Measurements from ENCODE around the gene LTBP3. TPM values are rescaled to one million over a fixed set of nuclear protein-coding genes. Genes with fewer than 3 reads are reported as not detected.

Gene LTBP3
- total RNA-seq, 2 experiments from 2014 or later, result 11.2 to 13.8 TPM

GRCh38 chr11:65595131-65595530 lies 37.0 kb upstream of the LTBP3 start:
- Histone ChIP-seq H4K20me1 (ENCODE audit: insufficient read depth, low read length) (no peaks in the 10 kb centered on the region), H3K4me3 (ENCODE audit: low read depth, low read length, poor library complexity, severe bottlenecking) (no peak overlapping the region), H3K79me2 (ENCODE audit: insufficient read depth, low read depth, low read length) (no peaks in the 10 kb centered on the region), H3K4me1 (ENCODE audit: insufficient read depth, low read length, poor library complexity, severe bottlenecking) (no peaks in the 10 kb centered on the region), H3K9me3 (ENCODE audit: low read length) (no peaks in the 10 kb centered on the region), H2AFZ (ENCODE audit: low read length) (no peak overlapping the region), H3K4me2 (ENCODE audit: low read length) (no peak overlapping the region), H3K36me3 (ENCODE audit: insufficient read depth, low read length) (peaks cover 25% of the 10 kb centered on the region; the same call in 1 of the 2 replicates), H3K9me2 (ENCODE audit: insufficient read depth, low read length) (no peaks in the 10 kb centered on the region), H3K27ac (ENCODE audit: low read depth, low read length, poor library complexity, severe bottlenecking) (no peak overlapping the region)
- BruUV-seq (replicated peaks), result no TSS peak
- CTCF ChIA-PET (ENCODE audit: unreplicated experiment), result no interaction called here
- intact Hi-C loops (cut with micrococcal nuclease; ENCODE audit: unreplicated experiment), result no loop called here
- DNase-seq (ENCODE audit: low spot score), result no peak
- no peak for TF ChIP-seq CTCF (conservative IDR thresholded peaks at IDR 0.05; ENCODE audit: low read length)
- no peak for TF ChIP-seq EZH2phosphoT487 (IDR thresholded peaks at IDR 0.05; ENCODE audit: borderline replicate concordance, low read depth, low read length)
- POLR2A ChIA-PET, result no interaction called here

GRCh38 chr11:65593518-65594414 lies 35.6 kb upstream of the LTBP3 start:
- Histone ChIP-seq H3K4me3 (ENCODE audit: low read depth, low read length, poor library complexity, severe bottlenecking) (no peak overlapping the region), H3K4me2 (ENCODE audit: low read length) (no peak overlapping the region), H3K9me2 (ENCODE audit: insufficient read depth, low read length) (no peaks in the 10 kb centered on the region), H3K36me3 (ENCODE audit: insufficient read depth, low read length) (peaks cover 26% of the 10 kb centered on the region; the same call in 1 of the 2 replicates), H3K79me2 (ENCODE audit: insufficient read depth, low read depth, low read length) (no peaks in the 10 kb centered on the region), H2AFZ (ENCODE audit: low read length) (no peak overlapping the region), H3K27ac (ENCODE audit: low read depth, low read length, poor library complexity, severe bottlenecking) (no peak overlapping the region), H3K4me1 (ENCODE audit: insufficient read depth, low read length, poor library complexity, severe bottlenecking) (peaks cover 12% of the 10 kb centered on the region), H3K9me3 (ENCODE audit: low read length) (no peaks in the 10 kb centered on the region), H4K20me1 (ENCODE audit: insufficient read depth, low read length) (no peaks in the 10 kb centered on the region)
- BruUV-seq (replicated peaks), result no TSS peak
- CTCF ChIA-PET (ENCODE audit: unreplicated experiment), result interaction anchor here (0.6 to 1.1 kb wide), 2 partner anchors 16 to 17 kb away, joined by 3 to 4 read pairs; no protein-coding TSS in a partner anchor
- DNase-seq (ENCODE audit: low spot score), result peak; percentile 53
- intact Hi-C loops (cut with micrococcal nuclease; ENCODE audit: unreplicated experiment), result loop anchor here (1.0 kb wide), 1 partner anchor 52 kb away; no protein-coding TSS in a partner anchor
- peak; percentile 79 for TF ChIP-seq CTCF (conservative IDR thresholded peaks at IDR 0.05; ENCODE audit: low read length)
- no peak for TF ChIP-seq EZH2phosphoT487 (IDR thresholded peaks at IDR 0.05; ENCODE audit: borderline replicate concordance, low read depth, low read length)
- POLR2A ChIA-PET, result interaction anchor here (1.2 kb wide), 1 partner anchor 9 kb away, joined by 3 read pairs; no protein-coding TSS in a partner anchor

All from OCI-LY7 (cell line).